Fibroblast of mammary gland (primary cell): Measurements from ENCODE around the gene CD3G.

ENCODE experiments used
- DNase-seq: peaks from one replicate; pipeline ENCODE4 v3.0.0-alpha.2; 2010; ENCODE audit warnings: low read depth
- H3K4me3 ChIP-seq: 2 replicates; pipeline ENCODE4 v1.5.1; 2011; ENCODE audit warnings: low read depth, mild to moderate bottlenecking, low read length, moderate library complexity; ENCODE audit not compliant: control insufficient read depth
- TF ChIP-seq, protein P1 (sequence below): conservative IDR thresholded peaks from 2 replicates; pipeline ENCODE4 v1.5.1; 2011; ENCODE audit warnings: low read depth, low read length, inconsistent platforms; ENCODE audit not compliant: control insufficient read depth, insufficient read depth

The CD3G gene

DNA sequence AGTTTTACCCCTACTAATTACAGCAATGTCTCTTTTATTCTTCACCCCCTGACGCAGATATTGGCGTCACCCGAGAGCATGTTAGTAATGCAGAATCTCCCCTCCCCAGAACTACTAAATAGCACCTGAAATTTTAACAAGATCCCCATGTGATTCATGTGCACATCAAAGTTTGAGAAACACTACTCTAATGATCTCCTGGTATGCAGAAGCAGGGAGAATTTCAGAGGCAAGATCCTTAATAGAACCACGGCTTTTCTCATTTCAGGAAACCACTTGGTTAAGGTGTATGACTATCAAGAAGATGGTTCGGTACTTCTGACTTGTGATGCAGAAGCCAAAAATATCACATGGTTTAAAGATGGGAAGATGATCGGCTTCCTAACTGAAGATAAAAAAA, 5.3 kb downstream of the CD3G start:
- TF ChIP-seq, protein P1, sequence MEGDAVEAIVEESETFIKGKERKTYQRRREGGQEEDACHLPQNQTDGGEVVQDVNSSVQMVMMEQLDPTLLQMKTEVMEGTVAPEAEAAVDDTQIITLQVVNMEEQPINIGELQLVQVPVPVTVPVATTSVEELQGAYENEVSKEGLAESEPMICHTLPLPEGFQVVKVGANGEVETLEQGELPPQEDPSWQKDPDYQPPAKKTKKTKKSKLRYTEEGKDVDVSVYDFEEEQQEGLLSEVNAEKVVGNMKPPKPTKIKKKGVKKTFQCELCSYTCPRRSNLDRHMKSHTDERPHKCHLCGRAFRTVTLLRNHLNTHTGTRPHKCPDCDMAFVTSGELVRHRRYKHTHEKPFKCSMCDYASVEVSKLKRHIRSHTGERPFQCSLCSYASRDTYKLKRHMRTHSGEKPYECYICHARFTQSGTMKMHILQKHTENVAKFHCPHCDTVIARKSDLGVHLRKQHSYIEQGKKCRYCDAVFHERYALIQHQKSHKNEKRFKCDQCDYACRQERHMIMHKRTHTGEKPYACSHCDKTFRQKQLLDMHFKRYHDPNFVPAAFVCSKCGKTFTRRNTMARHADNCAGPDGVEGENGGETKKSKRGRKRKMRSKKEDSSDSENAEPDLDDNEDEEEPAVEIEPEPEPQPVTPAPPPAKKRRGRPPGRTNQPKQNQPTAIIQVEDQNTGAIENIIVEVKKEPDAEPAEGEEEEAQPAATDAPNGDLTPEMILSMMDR: no peak
- no peak for DNase-seq
- no peak overlapping the region for H3K4me3 ChIP-seq

DNA sequence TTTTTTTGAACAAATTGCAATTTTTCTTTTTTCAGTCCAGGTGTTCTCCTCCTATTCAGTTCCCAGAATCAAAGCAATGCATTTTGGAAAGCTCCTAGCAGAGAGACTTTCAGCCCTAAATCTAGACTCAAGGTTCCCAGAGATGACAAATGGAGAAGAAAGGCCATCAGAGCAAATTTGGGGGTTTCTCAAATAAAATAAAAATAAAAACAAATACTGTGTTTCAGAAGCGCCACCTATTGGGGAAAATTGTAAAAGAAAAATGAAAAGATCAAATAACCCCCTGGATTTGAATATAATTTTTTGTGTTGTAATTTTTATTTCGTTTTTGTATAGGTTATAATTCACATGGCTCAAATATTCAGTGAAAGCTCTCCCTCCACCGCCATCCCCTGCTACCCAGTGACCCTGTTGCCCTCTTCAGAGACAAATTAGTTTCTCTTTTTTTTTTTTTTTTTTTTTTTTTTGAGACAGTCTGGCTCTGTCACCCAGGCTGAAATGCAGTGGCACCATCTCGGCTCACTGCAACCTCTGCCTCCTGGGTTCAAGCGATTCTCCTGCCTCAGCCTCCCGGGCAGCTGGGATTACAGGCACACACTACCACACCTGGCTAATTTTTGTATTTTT, 9.1 kb downstream of the CD3G start:
- DNase-seq: peak; percentile 35

GRCh38 chr11:118358071-118358470, 13.9 kb downstream of the CD3G start:
- no peak for DNase-seq
- TF ChIP-seq, protein P1: no peak
- no peak overlapping the region for H3K4me3 ChIP-seq

More for the DNA sequence above, 9.1 kb downstream of the CD3G start:
- H3K4me3 ChIP-seq: no peak overlapping the region
- TF ChIP-seq, protein P1: peak; percentile 46

GRCh38 chr11:118359295-118359958, 15.3 kb downstream of the CD3G start, which contains the start of gene UBE4A:
UBE4A (plus strand) TSS chr11:118359600; CDS start chr11:118365081, 5,481 bp downstream.
- H3K4me3 ChIP-seq: peak within 1 kb of the TSS; percentile 97
- DNase-seq: peak; percentile 93
- TF ChIP-seq, protein P1: no peak

- TF ChIP-seq, protein P1: no peak
- no peak overlapping the region for H3K4me3 ChIP-seq
- DNase-seq: no peak
These were observed 20.9 kb downstream of the CD3G start for GRCh38 chr11:118364956-118365615.

DNA sequence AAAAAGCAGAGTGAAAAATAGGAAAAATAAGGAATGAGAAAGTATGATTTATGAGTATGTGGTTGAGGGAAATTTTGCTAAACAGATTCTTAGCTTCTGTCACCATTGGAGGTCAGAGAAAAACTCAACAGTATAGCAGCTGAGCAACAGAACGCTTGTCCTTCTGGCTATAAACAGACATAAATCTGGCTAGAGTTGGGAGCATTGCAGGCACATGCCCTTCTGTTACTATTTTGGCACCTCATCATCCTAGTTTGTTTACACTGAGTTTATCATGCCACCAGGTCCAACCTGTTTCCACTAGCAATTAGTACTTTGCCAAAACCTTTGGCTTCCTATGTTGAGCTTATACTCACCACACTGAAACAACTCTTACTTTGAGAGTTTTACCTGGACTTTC, 22.1 kb downstream of the CD3G start:
- no peak overlapping the region for H3K4me3 ChIP-seq
- no peak for DNase-seq
- TF ChIP-seq, protein P1: no peak
